A172 (cell line): ENCODE data around the gene HRC. TPM values are rescaled to one million over a fixed set of nuclear protein-coding genes. Genes with fewer than 3 reads are reported as not detected.

Experiments
- DNase-seq: peaks from one replicate; pipeline ENCODE4 v3.0.0-alpha.2; 2015; ENCODE audit warnings: low spot score
- total RNA-seq: library from RNA; depleted of rRNA; stranded (reverse); fragments of >200 nt; shearing (Covaris generic); gene quantifications from 2 replicates; pipeline ENCODE4 v1.2.3, GENCODE V29; 2014; rRNA removed

HRC gene
- total RNA-seq, 1 experiment from 2014 or later: not detected

GRCh38 chr19:49114630-49115363 lies 40.4 kb downstream of the HRC start:
- no peak for DNase-seq

DNA sequence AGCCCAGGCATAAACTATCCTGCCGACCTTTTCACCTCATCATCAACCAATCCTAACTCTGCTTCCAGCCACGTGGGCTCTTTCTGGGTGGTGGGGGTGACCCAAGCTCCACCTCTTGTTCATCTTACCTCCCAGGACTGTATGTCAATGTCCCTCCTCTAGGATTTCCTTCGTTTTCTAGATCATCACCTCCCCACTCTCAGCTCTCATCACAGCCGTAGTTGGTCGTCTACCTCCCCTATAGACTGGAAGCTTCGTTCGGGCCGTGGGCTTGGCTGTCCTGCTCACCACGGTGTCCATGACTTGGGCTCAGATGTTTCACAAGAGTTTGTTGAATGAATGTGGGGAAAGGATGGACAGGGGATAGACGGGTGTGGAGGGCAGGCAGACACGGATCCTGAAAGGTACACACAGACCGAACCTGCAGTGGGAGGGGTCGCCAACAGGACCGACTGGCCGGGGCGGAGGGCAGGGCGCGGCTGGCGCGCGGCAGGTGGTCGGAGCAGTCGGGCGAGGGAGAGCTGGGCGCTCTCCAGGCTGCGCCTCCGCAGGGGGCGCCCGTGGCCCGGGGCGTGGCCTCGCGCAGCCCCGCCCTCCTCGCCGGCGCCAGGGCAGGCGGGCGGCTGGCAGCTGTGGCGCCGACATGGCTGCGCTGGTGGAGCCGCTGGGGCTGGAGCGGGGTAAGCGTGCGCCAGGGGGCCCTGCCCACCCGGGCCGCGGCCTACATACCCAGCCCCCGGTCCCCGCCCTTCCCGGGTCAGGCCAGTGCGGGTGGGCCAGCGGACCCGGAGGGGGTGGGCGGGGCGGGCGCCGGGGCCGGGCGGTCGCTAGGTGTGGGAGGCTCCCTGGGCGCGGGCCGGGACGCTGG lies 41.2 kb downstream of the HRC start, which contains the start of gene LIN7B:
Gene LIN7B, plus strand, starts transcription at position 609 of the 868 bp plus-strand sequence. Its CDS starts 35 bp downstream, at position 644.
- peak; percentile 29 for DNase-seq

- DNase-seq: no peak
These were observed 43.8 kb downstream of the HRC start for GRCh38 chr19:49111218-49111998.

DNA sequence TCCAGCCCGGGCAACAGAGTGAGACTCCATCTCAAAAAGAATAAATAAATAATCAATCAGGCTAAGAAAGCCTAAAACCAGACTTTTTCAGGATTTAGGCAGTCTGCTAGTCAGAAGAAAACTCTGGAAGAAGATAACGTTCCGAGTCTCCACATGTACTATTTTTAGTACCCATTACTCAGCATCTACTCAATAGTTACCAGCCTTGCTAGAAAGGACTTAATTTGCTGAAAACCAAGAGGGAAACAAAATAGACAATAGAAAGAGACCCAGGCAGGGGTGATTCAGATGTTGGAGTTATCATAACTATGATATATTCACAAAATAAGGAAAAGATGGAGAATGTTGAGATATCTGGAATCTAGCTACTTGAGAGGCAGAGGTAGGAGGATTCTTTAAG lies 44.6 kb downstream of the HRC start:
- DNase-seq: no peak

DNA sequence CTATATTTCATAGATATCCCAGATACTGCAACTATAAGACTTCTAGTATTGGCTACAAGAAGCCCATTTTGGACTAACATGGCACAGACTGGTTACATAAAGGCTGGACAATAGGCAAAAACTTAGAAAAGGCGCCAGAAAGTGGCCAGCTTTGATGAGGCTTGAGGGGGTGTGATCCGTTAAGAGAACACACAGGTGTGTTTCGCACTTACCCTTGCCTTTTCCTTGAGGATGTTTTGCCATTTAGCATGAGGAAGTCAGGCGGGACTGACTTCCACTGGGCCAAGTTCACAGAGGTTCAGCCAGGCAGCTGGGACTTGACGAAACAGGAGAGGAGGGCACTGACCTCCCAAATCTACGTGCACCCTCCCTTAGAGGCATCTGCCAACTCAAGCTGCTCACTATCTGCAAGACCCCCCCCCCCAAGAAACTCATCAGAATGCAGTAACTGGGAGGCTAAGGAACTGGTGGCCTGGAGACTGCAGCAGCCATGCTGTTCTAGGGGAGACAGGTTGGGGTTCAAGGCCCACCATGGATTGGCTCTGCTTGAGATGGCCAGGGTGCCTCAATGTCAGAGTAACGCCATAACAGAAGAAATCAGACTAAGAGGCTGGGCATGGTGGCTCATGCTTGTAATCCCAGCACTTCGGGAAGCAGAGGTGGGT lies 45.5 kb downstream of the HRC start:
- no peak for DNase-seq

DNA sequence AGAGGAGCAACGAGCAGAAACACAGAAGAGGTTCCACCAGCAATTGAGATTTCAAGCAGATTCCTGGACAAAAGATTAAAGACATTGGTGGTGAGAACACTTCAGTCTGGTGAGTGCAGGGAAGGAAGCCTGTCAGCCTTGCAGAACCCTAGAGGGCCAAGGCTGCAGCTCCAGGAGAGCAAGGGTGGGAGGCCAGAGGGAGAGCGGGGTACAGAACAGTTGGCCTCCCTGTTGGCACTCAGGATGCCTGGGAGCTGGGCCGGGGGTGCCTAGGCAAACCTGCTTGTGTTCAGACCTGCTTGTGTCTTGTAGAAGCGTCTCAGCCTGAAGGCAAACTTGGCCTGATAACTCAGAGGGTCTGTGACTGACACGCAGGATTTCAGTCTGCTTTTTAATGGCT lies 46.1 kb downstream of the HRC start:
- no peak for DNase-seq

DNA sequence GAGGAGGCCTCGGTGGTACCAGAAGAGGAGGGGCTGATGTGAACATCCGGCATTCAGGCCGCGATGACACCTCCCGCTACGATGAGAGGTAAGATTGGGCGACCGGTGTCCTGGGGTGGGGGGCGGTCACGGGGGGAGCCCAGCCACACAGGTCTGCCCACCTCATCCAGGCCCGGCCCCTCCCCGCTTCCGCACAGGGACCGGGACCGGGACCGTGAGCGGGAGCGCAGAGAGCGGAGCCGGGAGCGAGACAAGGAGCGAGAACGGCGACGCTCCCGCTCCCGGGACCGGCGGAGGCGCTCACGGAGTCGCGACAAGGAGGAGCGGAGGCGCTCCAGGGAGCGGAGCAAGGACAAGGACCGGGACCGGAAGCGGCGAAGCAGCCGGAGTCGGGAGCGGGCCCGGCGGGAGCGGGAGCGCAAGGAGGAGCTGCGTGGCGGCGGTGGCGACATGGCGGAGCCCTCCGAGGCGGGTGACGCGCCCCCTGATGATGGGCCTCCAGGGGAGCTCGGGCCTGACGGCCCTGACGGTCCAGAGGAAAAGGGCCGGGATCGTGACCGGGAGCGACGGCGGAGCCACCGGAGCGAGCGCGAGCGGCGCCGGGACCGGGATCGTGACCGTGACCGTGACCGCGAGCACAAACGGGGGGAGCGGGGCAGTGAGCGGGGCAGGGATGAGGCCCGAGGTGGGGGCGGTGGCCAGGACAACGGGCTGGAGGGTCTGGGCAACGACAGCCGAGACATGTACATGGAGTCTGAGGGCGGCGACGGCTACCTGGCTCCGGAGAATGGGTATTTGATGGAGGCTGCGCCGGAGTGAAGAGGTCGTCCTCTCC lies 47.4 kb downstream of the HRC start:
- DNase-seq: no peak

GRCh38 chr19:49106648-49107135 lies 48.5 kb downstream of the HRC start:
- DNase-seq: peak; percentile 38

DNA sequence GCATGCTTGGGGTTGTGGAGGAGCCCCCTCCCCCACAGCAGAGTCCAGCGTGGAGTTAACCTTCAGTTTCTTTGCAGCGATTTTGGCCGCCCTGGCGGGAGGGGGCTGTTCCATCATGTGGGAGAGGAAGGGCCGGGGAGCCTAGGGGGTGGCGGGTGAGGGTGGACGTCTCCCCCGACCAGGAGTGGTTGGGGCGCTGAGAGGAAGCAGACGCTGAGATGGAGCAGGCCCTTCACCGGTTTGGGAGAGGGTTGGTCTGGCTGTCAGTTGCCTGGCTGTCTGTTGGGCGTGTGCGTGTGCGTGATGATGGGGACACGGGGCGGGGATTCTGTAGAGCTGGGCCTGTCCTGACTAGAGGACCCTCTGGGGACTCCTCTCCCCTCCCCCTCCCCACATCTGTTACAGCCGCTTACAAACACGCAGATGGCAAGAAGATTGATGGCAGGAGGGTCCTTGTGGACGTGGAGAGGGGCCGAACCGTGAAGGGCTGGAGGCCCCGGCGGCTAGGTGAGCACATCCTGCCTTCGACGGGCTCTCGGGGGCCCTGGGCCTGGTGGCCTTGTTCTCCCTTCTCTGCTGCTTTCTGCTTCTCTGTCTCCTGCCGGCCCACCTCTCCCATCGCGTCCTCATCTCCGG lies 50.8 kb downstream of the HRC start:
- DNase-seq: no peak

DNA sequence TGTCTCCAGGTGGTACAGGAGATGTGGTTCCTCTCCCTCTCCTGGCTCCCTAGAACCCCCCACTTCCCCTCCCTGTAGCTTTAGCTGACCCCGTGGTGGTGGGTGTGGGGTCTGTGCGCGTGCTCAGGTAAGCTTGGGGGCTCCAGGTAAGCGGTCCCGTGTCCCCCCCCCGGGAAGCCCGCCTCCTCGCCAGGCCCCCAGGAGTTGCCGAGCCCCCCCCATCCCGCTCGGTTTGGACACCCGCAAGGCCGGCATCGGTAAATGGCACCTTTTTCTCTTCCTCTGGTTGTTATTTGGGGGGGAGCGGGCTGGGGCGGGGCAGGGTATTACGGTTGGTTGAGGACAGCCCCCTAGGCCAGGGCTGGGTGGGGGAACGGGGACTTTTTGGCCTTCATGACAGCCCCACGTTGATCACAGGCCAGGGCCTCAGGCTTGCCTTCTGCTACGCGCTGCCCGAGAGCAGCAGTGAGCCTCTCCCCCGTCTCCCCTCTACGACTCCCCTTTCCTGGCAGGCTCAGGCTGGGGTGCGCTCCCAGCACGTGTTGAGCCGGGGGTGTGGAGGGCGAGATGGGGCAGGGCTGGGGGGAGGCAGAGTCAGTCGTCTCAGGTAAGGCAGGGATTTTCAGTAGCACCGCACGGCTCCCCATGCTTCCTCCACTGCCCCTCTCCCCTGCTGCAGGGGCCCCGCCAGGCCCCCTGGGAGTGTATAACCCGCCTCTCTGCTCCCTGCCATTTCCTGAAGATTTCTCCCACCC lies 51.7 kb downstream of the HRC start:
- no peak for DNase-seq

DNA sequence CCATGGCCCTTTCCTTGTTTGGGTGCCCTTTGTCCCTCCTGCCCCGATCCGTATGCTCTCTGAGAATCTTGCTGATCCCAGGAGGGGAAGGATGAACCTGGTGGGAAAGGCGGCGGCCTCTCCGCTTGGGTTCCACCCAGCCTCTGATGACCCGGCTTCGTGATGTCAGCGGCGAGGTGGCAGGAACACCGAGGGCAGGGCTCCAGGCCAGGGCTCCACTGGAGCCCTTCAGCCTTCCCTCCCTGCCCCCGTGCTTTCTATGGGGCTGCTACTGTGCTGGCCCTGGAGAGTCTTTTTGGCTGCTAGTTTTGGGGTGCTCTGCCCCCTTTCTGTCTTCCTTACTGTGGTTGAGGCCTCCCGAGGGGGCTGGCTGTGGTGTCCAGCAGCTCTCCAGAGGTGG lies 52.9 kb downstream of the HRC start:
- no peak for DNase-seq

Other genes starting within 250 kb of the HRC start
- gene DHDH, start 221.7 kb downstream of the HRC start, total RNA-seq: 0.10 TPM in 1 of 2 replicates, not detected in the other
- gene BAX, start 200.5 kb downstream of the HRC start, total RNA-seq: 32.4 and 40.6 TPM in 2 replicates
- 1,818 and 2,662 TPM in 2 replicates for gene FTL, start 190.1 kb downstream of the HRC start, total RNA-seq
- gene GYS1, start 162.1 kb downstream of the HRC start, total RNA-seq: 14.1 and 18.2 TPM in 2 replicates
- 121 and 149 TPM in 2 replicates for gene RUVBL2, start 161.5 kb downstream of the HRC start, total RNA-seq
- gene LHB, start 138.3 kb downstream of the HRC start, total RNA-seq: not detected in 2 replicates
- gene CGB3, start 131.1 kb downstream of the HRC start, total RNA-seq: 2.6 TPM in 1 of 2 replicates, not detected in the other
- gene CGB2, start 123.5 kb downstream of the HRC start, total RNA-seq: not detected in 2 replicates
- gene CGB1, start 118.5 kb downstream of the HRC start, total RNA-seq: not detected in 2 replicates
- 1.3 and 3.4 TPM in 2 replicates for gene CGB5, start 111.5 kb downstream of the HRC start, total RNA-seq
- 4.7 and 8.8 TPM in 2 replicates for gene CGB8, start 106.3 kb downstream of the HRC start, total RNA-seq
- 0.43 and 1.4 TPM in 2 replicates for gene CGB7, start 97.6 kb downstream of the HRC start, total RNA-seq
- gene NTF4, start 90.6 kb downstream of the HRC start, total RNA-seq: not detected in 2 replicates
- not detected in 2 replicates for gene KCNA7, start 82.7 kb downstream of the HRC start, total RNA-seq
- gene SNRNP70, start 69.9 kb downstream of the HRC start, total RNA-seq: 143 and 174 TPM in 2 replicates
- gene LIN7B, start 41.0 kb downstream of the HRC start, total RNA-seq: 0.16 and 8.5 TPM in 2 replicates
- not detected in 2 replicates for gene C19orf73, start 36.3 kb downstream of the HRC start, total RNA-seq
- gene PPFIA3, start 35.9 kb downstream of the HRC start, total RNA-seq: 3.4 and 4.7 TPM in 2 replicates
- 3.6 and 7.6 TPM in 2 replicates for gene TRPM4, start 2.4 kb upstream of the HRC start, total RNA-seq
- gene SLC6A16, start 169.8 kb upstream of the HRC start, total RNA-seq: not detected in 2 replicates
- not detected in 2 replicates for gene CD37, start 180.0 kb upstream of the HRC start, total RNA-seq
- 30.3 and 37.1 TPM in 2 replicates for gene TEAD2, start 207.0 kb upstream of the HRC start, total RNA-seq
- gene DKKL1, start 208.5 kb upstream of the HRC start, total RNA-seq: 0.21 TPM in 1 of 2 replicates, not detected in the other
- gene KASH5, start 232.9 kb upstream of the HRC start, total RNA-seq: not detected in 2 replicates